IMR-90 (cell line): ENCODE data around the gene FAF2. TPM values are rescaled to one million over a fixed set of nuclear protein-coding genes. Genes with fewer than 3 reads are reported as not detected.

Source experiments
- ATAC-seq: fragments of 200-7000 bp; cut with Tn5 transposase; 2 replicates; pipeline ENCODE4 v1.9.1; 2020; ENCODE audit warnings: low read depth, mild to moderate bottlenecking, moderate library complexity
- BruUV-seq: library from RNA; stranded (reverse); fragments of 400-500 nt; replicated peaks from 2 replicates; lab custom pipeline; 2021; lab: Mats Ljungman, UMichigan
- CTCF ChIA-PET: fragments of 300-600 bp; formaldehyde crosslinking; extraction: SDS; loops from one replicate; lab custom pipeline; 2021; ENCODE audit warnings: antibody characterized with exemption; lab: Yijun Ruan, JAX
- POLR2A ChIA-PET: fragments of 300-600 bp; sonication (Branson Sonifier 250); formaldehyde crosslinking; loops from one replicate; lab custom pipeline; 2022; ENCODE audit warnings: antibody characterized with exemption; ENCODE audit not compliant: unreplicated experiment; lab: Charles Lee
- DNase-seq: peaks from one replicate; pipeline ENCODE4 v3.0.0; 2013
- H2AFZ ChIP-seq: replicated peaks from 2 replicates; pipeline ENCODE3; 2013; ENCODE audit warnings: low read length, mild to moderate bottlenecking; ENCODE audit not compliant: poor library complexity
- H2AK5ac ChIP-seq: 2 replicates; pipeline ENCODE4 v1.6.1; 2013; ENCODE audit warnings: low read depth, low read length, inconsistent platforms
- H2AK9ac ChIP-seq: replicated peaks from 2 replicates; pipeline ENCODE3; 2013; ENCODE audit warnings: mild to moderate bottlenecking, low read depth, low read length, moderate library complexity; ENCODE audit not compliant: poor library complexity
- H2BK120ac ChIP-seq: 2 replicates; pipeline ENCODE4 v1.6.1; 2013; ENCODE audit warnings: low read depth, low read length, inconsistent platforms
- H2BK15ac ChIP-seq: 3 replicates; pipeline ENCODE4 v1.6.1; 2013; ENCODE audit warnings: low read depth, low read length, inconsistent platforms
- H2BK20ac ChIP-seq: 2 replicates; pipeline ENCODE4 v1.6.1; 2013; ENCODE audit warnings: low read depth, mild to moderate bottlenecking, inconsistent platforms, low read length, moderate library complexity
- H2BK5ac ChIP-seq: 2 replicates; pipeline ENCODE4 v1.6.1; 2013; ENCODE audit warnings: mild to moderate bottlenecking, low read depth, low read length, inconsistent platforms; ENCODE audit not compliant: poor library complexity, severe bottlenecking
- H3K14ac ChIP-seq: replicated peaks from 2 replicates; pipeline ENCODE4 v1.6.1; 2013; ENCODE audit warnings: low read depth, low read length, inconsistent platforms
- H3K18ac ChIP-seq: 2 replicates; pipeline ENCODE4 v1.6.1; 2013; ENCODE audit warnings: low read depth, low read length, control low read depth
- H3K23ac ChIP-seq: 2 replicates; pipeline ENCODE4 v1.6.1; 2013; ENCODE audit warnings: low read depth, low read length, inconsistent platforms
- H3K27ac ChIP-seq: 2 replicates; pipeline ENCODE4 v1.5.1; 2013; ENCODE audit warnings: mild to moderate bottlenecking, control low read depth, low read length; ENCODE audit not compliant: insufficient read depth
- H3K27me3 ChIP-seq: 2 replicates; pipeline ENCODE4 v1.6.1; 2013; ENCODE audit warnings: low read length; ENCODE audit not compliant: control insufficient read depth, insufficient read depth
- H3K36me3 ChIP-seq: 2 replicates; pipeline ENCODE4 v1.6.1; 2013; ENCODE audit warnings: low read length, mixed read lengths; ENCODE audit not compliant: control insufficient read depth, insufficient read depth
- H3K4ac ChIP-seq: 2 replicates; pipeline ENCODE4 v1.6.1; 2013; ENCODE audit warnings: low read depth, low read length, inconsistent platforms
- H3K4me1 ChIP-seq: 2 replicates; pipeline ENCODE4 v1.6.1; 2013; ENCODE audit warnings: low read length, mixed read lengths; ENCODE audit not compliant: control insufficient read depth, insufficient read depth
- H3K4me2 ChIP-seq: 2 replicates; pipeline ENCODE4 v1.6.1; 2013; ENCODE audit warnings: low read depth, mild to moderate bottlenecking, control low read depth, low read length, moderate library complexity
- H3K4me3 ChIP-seq: 2 replicates; pipeline ENCODE4 v1.5.1; 2013; ENCODE audit warnings: low read depth, mild to moderate bottlenecking, control low read depth, low read length, moderate library complexity; ENCODE audit not compliant: insufficient read depth
- H3K56ac ChIP-seq: 2 replicates; pipeline ENCODE4 v1.6.1; 2013; ENCODE audit warnings: low read length, inconsistent platforms; ENCODE audit not compliant: insufficient read depth; ENCODE audit errors: extremely low read depth
- H3K79me1 ChIP-seq, 2 experiments: 2 replicates each; pipeline ENCODE4 v1.6.1; 2013; ENCODE audit warnings: low read length in 2 of 2, inconsistent platforms in 1 of 2, low read depth in 1 of 2
- H3K9ac ChIP-seq: 2 replicates; pipeline ENCODE4 v1.6.1; 2013; ENCODE audit warnings: low read depth, low read length, control low read depth
- H3K9me1 ChIP-seq: 2 replicates; pipeline ENCODE4 v1.6.1; 2013; ENCODE audit warnings: low read length, inconsistent platforms; ENCODE audit not compliant: insufficient read depth
- H3K9me3 ChIP-seq: 2 replicates; pipeline ENCODE4 v1.6.1; 2013; ENCODE audit warnings: low read length; ENCODE audit not compliant: control insufficient read depth, insufficient read depth
- H4K20me1 ChIP-seq: 2 replicates; pipeline ENCODE4 v1.6.1; 2013; ENCODE audit warnings: low read length, inconsistent platforms; ENCODE audit not compliant: insufficient read depth
- H4K5ac ChIP-seq: 2 replicates; pipeline ENCODE4 v1.6.1; 2013; ENCODE audit warnings: mild to moderate bottlenecking, low read depth, low read length, control low read depth
- H4K8ac ChIP-seq, 2 experiments: 2 replicates each; pipeline ENCODE4 v1.6.1; 2013; ENCODE audit warnings: low read depth in 2 of 2, low read length in 2 of 2, control low read depth in 1 of 2, inconsistent platforms in 1 of 2
- H4K91ac ChIP-seq: 2 replicates; pipeline ENCODE4 v1.6.1; 2013; ENCODE audit warnings: low read depth, low read length, inconsistent platforms; ENCODE audit not compliant: insufficient read depth
- CEBPB ChIP-seq: IDR thresholded peaks from 2 replicates; pipeline ENCODE4 v1.6.1; 2012; ENCODE audit warnings: low read depth, low read length, improper control_type of control experiment
- NFE2L2 ChIP-seq: fragments of 150-350 bp; IDR thresholded peaks from 2 replicates; pipeline ENCODE4 v1.6.1; 2016; ENCODE audit warnings: low read depth, mild to moderate bottlenecking, low read length
- POLR2A ChIP-seq: IDR thresholded peaks from 2 replicates; pipeline ENCODE4 v1.6.1; 2012; ENCODE audit warnings: mild to moderate bottlenecking, low read depth, low read length
- RCOR1 ChIP-seq: IDR thresholded peaks from 2 replicates; pipeline ENCODE4 v1.6.1; 2012; ENCODE audit warnings: mild to moderate bottlenecking, low read length, improper control_type of control experiment; ENCODE audit not compliant: insufficient replicate concordance
- WGBS, 2 experiments: methylation state at CpG; one replicate each; pipeline versions ENCODE4 v1.1.5 to v1.1.7; 2013; ENCODE audit warnings: missing lambda C conversion rate in 2 of 2; ENCODE audit not compliant: insufficient read length in 1 of 2; ENCODE audit errors: extremely low coverage in 2 of 2; 5-methylcytosine and 5-hydroxymethylcytosine counted together
- dilution Hi-C: fragments of 300-500 bp; cut with HindIII; formaldehyde crosslinking; loops from one replicate; pipeline ENCODE4 v1.14.3; 2018; ENCODE audit warnings: low sequenced_read_pairs; ENCODE audit not compliant: unreplicated experiment
- in situ Hi-C: fragments of 300-500 bp; cut with MboI; formaldehyde crosslinking; loops from 3 replicates; pipeline ENCODE4 v1.14.3; 2019; ENCODE audit warnings: low sequenced_read_pairs, inconsistent platforms, mixed read lengths
- intact Hi-C: fragments of 100-400 bp; cut with micrococcal nuclease; formaldehyde crosslinking; loops from 2 replicates; pipeline ENCODE4 v1.10.0; 2022
- polyA plus RNA-seq, 3 experiments: library from polyadenylated mRNA; depleted of rRNA; stranded (reverse); fragments of >200 nt; gene quantifications; 2 replicates each; pipeline ENCODE4 v1.2.3, GENCODE V29; 2012; ENCODE audit warnings: low replicate concordance in 1 of 3
- total RNA-seq: library from RNA; depleted of rRNA; stranded (reverse); fragments of >200 nt; gene quantifications from 2 replicates; pipeline ENCODE4 v1.2.3, GENCODE V29; 2012

Gene FAF2
- total and polyA plus RNA-seq, 2 of the 4 experiments (the other 2 are of a cell fraction): 32.9 to 47.0 TPM

DNA sequence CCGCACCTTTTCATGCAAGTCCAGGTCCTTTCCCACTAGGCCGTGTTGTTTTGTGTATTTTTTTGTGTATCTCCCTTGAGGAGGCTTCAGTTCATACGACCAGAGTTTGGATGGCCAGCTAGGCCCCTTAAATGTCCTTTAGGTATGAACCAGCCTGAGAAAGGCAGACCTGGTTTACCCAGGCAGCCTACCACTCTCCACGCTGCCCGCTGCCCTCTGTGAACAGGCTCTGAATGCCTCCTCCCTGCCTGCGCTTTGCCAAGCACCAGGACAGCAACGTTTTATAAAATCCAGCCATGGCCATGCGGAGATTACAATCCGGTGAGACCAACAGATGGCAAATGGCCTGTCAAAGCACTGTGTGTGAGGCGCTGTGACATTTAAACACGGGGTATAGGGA lies 31.2 kb upstream of the FAF2 start:
- BruUV-seq: no TSS peak
- 74% methylated on average over 4 of the region's 11 CpGs; no CpG with 5 or more reads in 1 of the 2 experiments for WGBS, 2 experiments
- Histone ChIP-seq H3K18ac (no peak overlapping the region), H2AK5ac (peak overlapping the region; percentile 66; the same call in 1 of the 2 replicates), H2BK20ac (peak overlapping the region; percentile 20; the same call in 1 of the 2 replicates), H2AK9ac (peak overlapping the region; percentile 16), H2AFZ (peak overlapping the region; percentile 90), H4K91ac (no peak overlapping the region), H4K5ac (no peak overlapping the region), H3K27ac (no peak overlapping the region), H2BK15ac (no peak overlapping the region), H4K8ac (peak overlapping the region in 1 of 2 experiments; percentile 81; a peak in 1 of 4 replicates), H3K4me3 (no peak overlapping the region), H3K9me1 (peaks cover 8% of the 10 kb centered on the region; the same call in 1 of the 2 replicates), H3K36me3 (no peaks in the 10 kb centered on the region), H3K4ac (peak overlapping the region; percentile 10; the same call in 1 of the 2 replicates), H3K9ac (no peak overlapping the region), H3K23ac (0 out of 2 replicates have a peak overlapping the region, but pooled peaks have one; percentile 4), H2BK5ac (no peak overlapping the region), H3K56ac (no peak overlapping the region), H2BK120ac (no peak overlapping the region), H3K9me3 (no peaks in the 10 kb centered on the region; the same call in 1 of the 2 replicates), H3K4me1 (peaks cover 11% of the 10 kb centered on the region), H3K4me2 (no peak overlapping the region), H3K27me3 (peaks cover 3% of the 10 kb centered on the region; the same call in 1 of the 2 replicates), H3K14ac (no peak overlapping the region), H4K20me1 (peaks cover 32% of the 10 kb centered on the region), H3K79me1 (peaks cover 12 to 41% of the 10 kb centered on the region in 2 experiments; a peak in 3 of 4 replicates)
- POLR2A ChIA-PET: no interaction called here
- intact Hi-C loops: loop anchor here (1.0 to 10.0 kb wide), 5 partner anchors 84 to 228 kb away; partner anchors contain the start of genes RNF44 and TSPAN17
- no peak for DNase-seq
- dilution Hi-C loops: no loop called here
- no peak for ATAC-seq
- CTCF ChIA-PET: interaction anchor here (0.6 to 2.0 kb wide), 11 partner anchors 12 to 216 kb away, joined by 3 to 7 read pairs (median 4); no protein-coding TSS in a partner anchor
- TF ChIP-seq NFE2L2: no peak
- TF ChIP-seq RCOR1: no peak
- no peak for TF ChIP-seq POLR2A
- no peak for TF ChIP-seq CEBPB
- in situ Hi-C loops: no loop called here
